Mesodermal cell (in vitro differentiated cells): ENCODE measurements around the gene PFDN2.

Source experiments
- H3K27ac ChIP-seq: 2 replicates; pipeline ENCODE4 v1.7.0; 2013; ENCODE audit warnings: mild to moderate bottlenecking, low read depth, low read length, moderate library complexity; ENCODE audit not compliant: severe bottlenecking
- H3K36me3 ChIP-seq: 2 replicates; pipeline ENCODE4 v1.7.1; 2013; ENCODE audit warnings: mild to moderate bottlenecking, low read length, moderate library complexity; ENCODE audit not compliant: control insufficient read depth, insufficient read depth
- H3K4me1 ChIP-seq: one replicate; pipeline ENCODE4 v1.7.1; 2013; ENCODE audit warnings: mild to moderate bottlenecking, low read length; ENCODE audit not compliant: insufficient read depth, control insufficient read depth, poor library complexity, severe bottlenecking
- H3K4me3 ChIP-seq: 2 replicates; pipeline ENCODE4 v1.7.0; 2013; ENCODE audit warnings: low read length, control low read depth, mild to moderate bottlenecking; ENCODE audit not compliant: insufficient read depth, poor library complexity, severe bottlenecking; ENCODE audit errors: extremely low read depth
- H3K9me3 ChIP-seq: 2 replicates; pipeline ENCODE4 v1.7.1; 2013; ENCODE audit warnings: mild to moderate bottlenecking, low read length, moderate library complexity; ENCODE audit not compliant: control insufficient read depth
- WGBS, 2 experiments: methylation state at CpG; one replicate each; pipeline ENCODE4 v1.1.5; 2013; ENCODE audit warnings: missing lambda C conversion rate in 2 of 2; ENCODE audit not compliant: insufficient coverage in 2 of 2; 5-methylcytosine and 5-hydroxymethylcytosine counted together

The PFDN2 gene

DNA sequence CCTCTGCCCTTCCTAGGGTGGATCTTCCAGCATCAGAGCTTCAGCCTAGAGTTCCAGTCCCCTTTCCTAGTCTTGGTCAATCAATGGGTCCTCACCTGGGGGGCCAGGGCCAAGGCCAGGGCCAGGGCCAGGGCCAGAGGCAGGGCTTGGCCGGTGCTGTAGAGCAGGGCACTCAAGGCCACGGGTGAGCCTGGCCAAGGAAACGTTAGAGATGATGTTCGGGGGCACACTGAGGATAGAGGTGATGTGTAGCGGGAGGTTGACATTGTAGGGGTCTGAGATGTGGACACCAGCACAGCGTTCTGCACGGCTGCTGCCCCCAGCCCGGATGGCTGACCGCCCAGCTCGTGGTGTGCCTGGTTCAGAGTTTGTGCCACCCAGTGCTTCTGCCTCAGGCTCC is 66.6 kb downstream of the PFDN2 start:
- H3K4me3 ChIP-seq: no peak overlapping the region
- 89 to 95% methylated on average over 9 to 10 of the region's 10 CpGs for WGBS, 2 experiments

More for the DNA sequence above, 66.6 kb downstream of the PFDN2 start:
- H3K4me1 ChIP-seq: no peaks in the 10 kb centered on the region
- no peak overlapping the region for H3K27ac ChIP-seq
- H3K36me3 ChIP-seq: no peaks in the 10 kb centered on the region
- H3K9me3 ChIP-seq: peaks cover 18% of the 10 kb centered on the region
